Loucy (cell line): ENCODE measurements around the gene NCAPD2.

Source experiments
- H2AFZ ChIP-seq: fragments of 200-600 bp; sonication (generic); 2 replicates; pipeline ENCODE4 v1.6.0; 2016; ENCODE audit warnings: antibody characterized with exemption, mild to moderate bottlenecking, low read length, moderate library complexity
- H3F3A ChIP-seq: fragments of 200-600 bp; 2 replicates; pipeline ENCODE4 v1.6.0; 2016; ENCODE audit warnings: antibody characterized with exemption, low read depth, mild to moderate bottlenecking
- H3K27me3 ChIP-seq: fragments of 200-600 bp; sonication (generic); 2 replicates; pipeline ENCODE4 v1.6.1; 2014; ENCODE audit warnings: low read length, mild to moderate bottlenecking; ENCODE audit not compliant: insufficient read depth, poor library complexity, severe bottlenecking
- H3K36me3 ChIP-seq: fragments of 200-600 bp; sonication (generic); 2 replicates; pipeline ENCODE4 v1.6.1; 2016; ENCODE audit warnings: low read length; ENCODE audit not compliant: insufficient read depth
- H3K4me1 ChIP-seq: fragments of 200-600 bp; sonication (generic); 2 replicates; pipeline ENCODE4 v1.5.1; 2014; ENCODE audit warnings: low read length, mild to moderate bottlenecking; ENCODE audit not compliant: insufficient read depth, poor library complexity, severe bottlenecking
- H3K4me2 ChIP-seq: fragments of 200-600 bp; sonication (generic); 2 replicates; pipeline ENCODE4 v1.6.0; 2014; ENCODE audit warnings: antibody characterized with exemption, low read length, low read depth, mild to moderate bottlenecking; ENCODE audit not compliant: poor library complexity, severe bottlenecking
- H3K4me3 ChIP-seq: fragments of 200-600 bp; sonication (generic); 2 replicates; pipeline ENCODE4 v1.5.1; 2014; ENCODE audit warnings: low read length, mild to moderate bottlenecking, mixed read lengths; ENCODE audit not compliant: poor library complexity, severe bottlenecking
- H3K79me2 ChIP-seq: fragments of 200-600 bp; sonication (generic); 2 replicates; pipeline ENCODE4 v1.6.1; 2014; ENCODE audit warnings: low read length; ENCODE audit not compliant: insufficient read depth
- H3K9ac ChIP-seq: fragments of 200-600 bp; sonication (generic); 2 replicates; pipeline ENCODE4 v1.6.0; 2014; ENCODE audit warnings: mild to moderate bottlenecking, low read depth, low read length, moderate library complexity; ENCODE audit not compliant: poor library complexity, severe bottlenecking
- H3K9me2 ChIP-seq: fragments of 200-600 bp; sonication (generic); replicated peaks from 2 replicates; pipeline ENCODE4 v1.6.1; 2016; ENCODE audit warnings: low read depth, low read length, mixed read lengths
- H3K9me3 ChIP-seq: fragments of 200-600 bp; sonication (generic); 2 replicates; pipeline ENCODE4 v1.6.1; 2014; ENCODE audit warnings: mild to moderate bottlenecking, antibody characterized with exemption, low read length, low read depth; ENCODE audit not compliant: insufficient read depth
- H4K20me1 ChIP-seq: fragments of 200-600 bp; sonication (generic); 2 replicates; pipeline ENCODE4 v1.6.0; 2014; ENCODE audit warnings: antibody characterized with exemption, low read length, mild to moderate bottlenecking; ENCODE audit not compliant: insufficient read depth, poor library complexity, severe bottlenecking
- CTCF ChIP-seq: fragments of 200-600 bp; sonication (generic); conservative IDR thresholded peaks from 2 replicates; pipeline ENCODE4 v1.5.1; 2014; ENCODE audit warnings: mild to moderate bottlenecking, antibody characterized with exemption, low read length
- EZH2phosphoT487 ChIP-seq: fragments of 200-600 bp; IDR thresholded peaks from 2 replicates; pipeline ENCODE4 v1.6.1; 2018; ENCODE audit warnings: antibody characterized with exemption, mild to moderate bottlenecking, moderate library complexity, borderline replicate concordance

NCAPD2 gene

GRCh38 chr12:6533653-6533922 lies 39.7 kb downstream of the NCAPD2 start:
- peak overlapping the region; percentile 82 for H2AFZ ChIP-seq
- no peaks in the 10 kb centered on the region for H3K9me3 ChIP-seq
- H3F3A ChIP-seq, result peaks cover 15% of the 10 kb centered on the region; the same call in 1 of the 2 replicates
- peaks cover 75% of the 10 kb centered on the region for H3K36me3 ChIP-seq
- TF ChIP-seq EZH2phosphoT487, result no peak
- TF ChIP-seq CTCF, result no peak
- peaks cover 70% of the 10 kb centered on the region for H3K79me2 ChIP-seq
- no peaks in the 10 kb centered on the region for H3K9me2 ChIP-seq
- H3K4me3 ChIP-seq, result peak overlapping the region; percentile 86
- H3K4me2 ChIP-seq, result peak overlapping the region; percentile 98
- peaks cover 33% of the 10 kb centered on the region for H3K4me1 ChIP-seq
- H3K27me3 ChIP-seq, result peaks cover 10% of the 10 kb centered on the region
- peaks cover 48% of the 10 kb centered on the region for H4K20me1 ChIP-seq
- H3K9ac ChIP-seq, result peak overlapping the region; percentile 100

GRCh38 chr12:6533923-6534694 lies 40.2 kb downstream of the NCAPD2 start, which contains the start of gene GAPDH:
TSS of gene GAPDH (plus strand) at chr12:6534517. CDS start at chr12:6534833, 316 bp downstream.
- peaks cover 10% of the 10 kb centered on the region for H3K27me3 ChIP-seq
- no peaks in the 10 kb centered on the region for H3K9me3 ChIP-seq
- H3K4me3 ChIP-seq, result peak within 1 kb of the TSS; percentile 86
- H3K4me2 ChIP-seq, result peak within 1 kb of the TSS; percentile 99
- peaks cover 19% of the 10 kb centered on the region; the same call in 1 of the 2 replicates for H3F3A ChIP-seq
- peaks cover 52% of the 10 kb centered on the region for H4K20me1 ChIP-seq
- no peak for TF ChIP-seq CTCF
- no peak for TF ChIP-seq EZH2phosphoT487
- peak within 1 kb of the TSS; percentile 100 for H3K9ac ChIP-seq
- peaks cover 33% of the 10 kb centered on the region for H3K4me1 ChIP-seq
- peaks cover 75% of the 10 kb centered on the region for H3K36me3 ChIP-seq
- no peaks in the 10 kb centered on the region for H3K9me2 ChIP-seq
- H2AFZ ChIP-seq, result peak within 1 kb of the TSS; percentile 82
- H3K79me2 ChIP-seq, result peaks cover 70% of the 10 kb centered on the region

- Histone ChIP-seq H2AFZ (no peak overlapping the region), H3K36me3 (peaks cover 73% of the 10 kb centered on the region)
Observed at GRCh38 chr12:6534695-6534944, 40.7 kb downstream of the NCAPD2 start.

More at GRCh38 chr12:6534695-6534944, 40.7 kb downstream of the NCAPD2 start:
- H4K20me1 ChIP-seq, result peaks cover 52% of the 10 kb centered on the region
- H3K27me3 ChIP-seq, result peaks cover 10% of the 10 kb centered on the region
- no peaks in the 10 kb centered on the region for H3K9me3 ChIP-seq
- H3K9ac ChIP-seq, result peak overlapping the region; percentile 100
- peaks cover 33% of the 10 kb centered on the region for H3K4me1 ChIP-seq
- TF ChIP-seq EZH2phosphoT487 (no peak), CTCF (no peak)
- peak overlapping the region; percentile 86 for H3K4me3 ChIP-seq
- H3K4me2 ChIP-seq, result peak overlapping the region; percentile 99
- no peaks in the 10 kb centered on the region for H3K9me2 ChIP-seq
- peaks cover 70% of the 10 kb centered on the region for H3K79me2 ChIP-seq
- H3F3A ChIP-seq, result peaks cover 23% of the 10 kb centered on the region; the same call in 1 of the 2 replicates
